ENCODE results near the gene B4GALNT1.

B4GALNT1 gene

DNA sequence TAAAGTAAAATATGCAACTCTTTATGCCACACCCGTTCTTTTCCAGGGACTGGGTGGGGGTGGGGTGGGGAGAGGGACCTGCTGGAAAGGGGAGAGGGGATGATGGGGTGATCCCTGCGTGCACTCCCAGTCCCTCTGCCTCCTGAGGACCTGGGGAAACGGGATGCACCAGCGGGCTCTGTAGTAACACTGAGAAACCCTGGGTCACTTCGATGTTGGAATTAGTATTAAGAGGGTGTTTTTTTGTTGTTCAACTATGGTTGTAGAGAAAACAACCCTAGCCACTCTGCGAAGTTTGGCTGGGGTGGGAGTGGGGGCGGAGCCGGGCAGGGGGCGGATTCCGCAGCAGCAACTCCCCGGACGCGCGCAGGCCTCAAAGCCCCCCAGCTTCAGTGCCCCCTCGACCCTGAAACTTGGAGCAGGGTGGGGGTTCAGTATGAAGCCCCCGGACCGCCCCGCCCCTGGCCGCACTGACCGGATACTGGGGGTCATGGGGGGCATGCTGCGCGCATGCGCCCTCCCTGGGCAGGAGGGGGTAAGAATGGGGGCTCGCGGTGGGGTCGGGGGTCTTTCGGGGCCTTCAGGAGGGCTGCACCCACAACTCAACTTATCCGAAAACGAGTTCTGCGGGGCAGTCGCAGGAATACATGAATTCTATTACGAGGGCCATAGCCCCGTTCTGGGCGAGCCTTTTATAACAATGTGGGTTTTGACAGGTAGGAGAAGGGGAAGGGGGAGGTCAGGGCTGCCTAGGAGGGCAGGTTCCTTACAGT, 23.0 kb downstream of the B4GALNT1 start:
- DNase-seq (ENCODE audit: insufficient read length, low spot score) (no peak), FAIRE-seq (no peak)

DNA sequence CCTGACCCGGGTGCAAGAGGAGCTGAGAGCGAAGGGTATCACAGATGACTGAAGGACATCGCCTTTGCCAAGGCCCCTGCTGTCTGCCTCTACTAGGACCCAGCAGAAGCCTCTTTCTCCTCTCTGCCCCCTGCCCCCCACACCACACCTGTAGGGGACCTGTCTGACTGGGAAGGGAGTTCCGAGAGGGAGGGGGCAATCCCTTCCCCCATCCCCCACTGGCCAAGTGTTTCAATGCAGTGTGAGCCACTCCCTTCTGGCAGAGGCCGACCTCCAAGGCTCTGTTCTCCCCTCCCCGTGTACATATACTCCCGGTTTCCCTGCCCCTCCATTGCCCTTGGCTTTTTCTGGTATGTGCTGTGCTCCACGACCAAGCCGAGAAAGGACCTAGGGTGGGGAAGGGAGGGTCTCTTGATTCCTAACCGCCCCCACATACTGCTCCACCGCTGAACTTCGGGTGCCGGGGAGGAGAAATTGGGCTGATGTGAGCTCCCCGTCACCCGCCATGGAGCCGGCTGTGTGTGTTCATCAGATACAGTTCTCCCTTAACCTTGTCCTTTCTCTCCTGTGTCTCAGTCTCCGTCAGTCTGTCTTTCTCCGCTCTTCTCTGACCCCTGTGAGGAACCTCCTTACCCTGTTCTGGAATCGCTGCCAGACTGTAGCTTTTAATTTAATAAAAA, 23.8 kb downstream of the B4GALNT1 start:
- DNase-seq (ENCODE audit: insufficient read length, low spot score) (no peak), FAIRE-seq (no peak)

DNA sequence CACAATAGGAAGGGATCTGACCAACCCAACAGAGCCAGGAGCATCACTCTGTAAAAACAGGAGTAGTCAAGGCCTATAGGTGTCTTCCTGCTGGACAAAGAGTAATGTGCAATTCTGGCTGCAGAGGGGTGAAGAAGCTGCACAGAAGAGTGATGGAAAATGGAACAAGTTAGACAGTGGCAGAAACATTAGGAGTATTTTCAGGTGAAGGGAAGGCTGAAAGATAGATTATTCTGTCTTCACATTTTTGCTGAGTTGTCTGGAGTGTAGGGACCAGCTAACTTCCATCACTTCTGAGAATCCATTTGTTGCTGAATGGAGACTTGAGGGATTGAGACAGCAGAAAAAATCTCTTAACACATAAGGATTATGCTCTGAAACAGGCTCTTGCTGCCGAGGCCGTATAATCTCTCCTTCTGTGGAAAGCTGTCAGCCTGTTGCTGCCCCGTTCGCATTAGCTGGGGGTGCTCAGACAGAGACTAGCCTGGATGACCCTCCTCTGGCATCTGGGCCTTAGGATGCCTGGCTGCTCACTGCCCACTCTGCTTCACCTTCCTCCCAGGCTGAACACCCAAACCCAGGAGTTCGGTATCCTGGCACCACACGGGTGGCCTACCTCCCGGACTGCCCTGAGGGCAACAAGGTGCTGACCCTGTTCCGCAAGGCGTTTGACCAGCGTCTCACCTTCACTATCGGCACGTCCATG, 24.9 kb downstream of the B4GALNT1 start:
- DNase-seq (ENCODE audit: insufficient read length, low spot score) (no peak), FAIRE-seq (no peak)

DNA sequence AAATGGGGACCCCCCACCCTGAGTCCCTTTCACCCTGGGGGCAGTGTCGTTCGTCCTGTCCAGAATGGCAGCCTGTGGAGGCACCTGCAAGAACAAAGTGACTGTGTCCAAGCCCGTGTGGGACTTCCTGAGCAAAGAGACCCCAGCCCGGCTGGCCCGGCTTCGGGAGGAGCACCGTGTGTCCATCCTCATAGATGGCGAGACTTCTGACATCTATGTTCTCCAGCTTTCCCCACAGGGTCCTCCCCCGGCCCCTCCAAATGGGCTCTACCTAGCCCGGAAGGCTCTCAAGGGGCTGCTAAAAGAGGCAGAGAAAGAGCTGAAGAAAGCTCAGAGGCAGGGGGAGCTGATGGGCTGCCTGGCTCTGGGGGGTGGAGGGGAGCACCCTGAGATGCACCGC, 26.2 kb downstream of the B4GALNT1 start:
- DNase-seq (ENCODE audit: insufficient read length, low spot score) (no peak), FAIRE-seq (no peak)

DNA sequence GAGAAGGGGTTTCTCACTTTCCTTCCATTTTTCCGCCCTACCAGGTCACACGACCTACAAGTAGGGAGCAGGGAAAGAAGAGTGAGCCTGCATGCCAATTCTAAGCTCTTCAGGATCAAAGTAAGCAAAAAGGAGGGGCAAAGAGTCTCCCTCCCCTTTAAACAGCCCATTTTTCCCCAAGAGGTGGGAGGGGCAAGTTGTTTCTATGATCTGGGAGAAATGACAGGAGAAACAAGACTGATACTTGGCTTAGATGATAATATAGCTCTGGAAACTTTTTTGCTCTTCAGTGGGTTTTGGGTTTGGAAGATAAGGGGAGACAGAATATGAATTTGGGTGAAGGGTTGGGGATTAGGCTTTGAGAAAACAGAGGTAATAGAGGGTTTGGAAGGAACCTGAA, 26.6 kb downstream of the B4GALNT1 start:
- DNase-seq (ENCODE audit: insufficient read length, low spot score) (no peak), FAIRE-seq (no peak)

DNA sequence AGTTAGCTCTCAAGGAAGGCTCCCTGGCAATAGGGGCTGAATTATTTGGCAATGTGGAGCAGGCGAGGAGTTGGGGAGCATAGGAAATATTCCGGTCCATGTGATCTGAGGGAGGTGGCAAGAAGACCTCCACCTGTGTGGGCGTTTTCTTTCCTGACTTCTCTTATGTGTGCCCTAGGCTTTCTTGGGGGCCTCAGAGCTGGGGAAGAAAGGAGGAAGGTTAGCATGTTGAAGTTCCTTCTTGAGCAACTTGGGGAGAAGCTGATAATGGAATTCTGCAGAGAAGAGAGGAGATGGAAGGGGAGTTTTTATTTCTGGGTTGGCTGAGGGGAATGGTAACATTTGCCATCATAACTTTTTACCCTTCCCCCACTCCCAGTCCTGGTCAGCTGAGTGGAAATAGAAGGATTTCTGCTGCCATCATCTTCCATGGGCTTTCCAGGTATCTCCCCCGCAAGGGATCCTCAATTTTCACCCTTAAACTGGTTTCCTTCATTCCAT, 27.1 kb downstream of the B4GALNT1 start:
- DNase-seq (ENCODE audit: insufficient read length, low spot score) (no peak), FAIRE-seq (no peak)

DNA sequence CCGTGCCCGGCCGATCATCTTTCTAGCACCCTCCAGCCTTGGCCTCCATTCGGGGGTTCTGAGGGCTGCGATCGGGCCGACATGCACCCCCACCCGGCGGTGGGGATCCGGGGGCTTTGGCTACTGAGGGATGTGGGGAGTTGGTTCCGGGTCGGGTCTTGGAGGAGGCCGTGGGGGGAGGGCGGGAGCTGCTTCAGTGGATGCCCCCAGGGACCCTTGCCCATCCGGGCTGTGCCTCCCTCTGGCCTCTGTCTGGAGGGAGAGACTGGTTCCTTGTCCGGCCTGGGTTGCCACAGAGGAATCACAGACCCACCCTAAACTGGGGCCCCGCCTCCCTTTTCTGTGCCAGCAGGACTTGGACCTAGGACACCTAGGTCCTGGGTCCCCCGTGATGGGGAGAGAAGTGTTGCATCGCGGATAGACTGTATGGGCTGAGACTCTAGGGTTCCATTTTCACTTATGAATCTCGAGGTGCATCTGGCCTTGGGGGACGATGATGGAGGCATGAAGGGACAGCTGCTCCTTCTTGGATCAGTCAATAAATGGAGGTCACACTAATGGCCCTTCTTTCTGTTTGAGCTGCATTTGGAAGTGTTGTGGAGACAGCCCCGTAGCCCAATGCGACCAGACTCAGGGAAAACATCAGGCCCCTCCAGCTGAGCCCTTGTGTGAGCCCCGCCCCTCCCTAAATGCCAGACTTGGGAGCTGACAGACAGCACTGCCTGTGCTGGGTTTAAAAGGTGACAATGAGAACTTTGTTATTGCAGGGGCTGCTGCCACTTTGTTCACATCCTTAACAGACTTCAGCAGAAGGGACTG, 27.8 kb downstream of the B4GALNT1 start:
- FAIRE-seq (peak; percentile 28), DNase-seq (ENCODE audit: insufficient read length, low spot score) (no peak)

DNA sequence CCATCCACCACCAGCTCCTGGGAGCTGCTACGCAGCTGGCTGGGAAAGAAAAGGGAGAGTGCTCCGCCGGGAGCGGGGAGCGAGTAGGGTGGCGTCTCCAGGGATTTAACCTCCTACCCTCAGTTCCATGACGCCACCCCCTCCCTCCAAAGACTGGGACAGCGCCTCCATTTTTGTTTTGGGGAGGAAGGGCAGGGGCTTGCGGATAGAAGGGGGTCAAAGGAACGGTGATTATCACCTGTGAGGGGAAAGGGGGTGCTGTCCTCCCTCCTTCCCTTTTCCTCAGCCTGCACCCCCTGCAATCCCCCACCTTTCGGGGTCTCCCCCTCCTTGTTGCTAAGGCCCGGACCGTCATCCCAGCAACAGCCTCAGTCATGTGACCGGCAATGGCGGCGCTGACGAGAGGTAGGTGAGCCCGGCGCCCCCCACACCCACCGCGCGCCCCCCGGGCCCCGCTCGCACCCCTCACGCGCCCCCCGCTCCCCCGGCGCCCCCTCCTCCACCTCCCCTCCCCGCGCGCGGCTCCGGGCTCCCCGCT, 28.5 kb downstream of the B4GALNT1 start, which contains the start of gene DTX3:
TSS of gene DTX3 (plus strand) at position 371 of the 538 bp plus-strand sequence. CDS start 1,694 bp downstream, outside the sequence.
- FAIRE-seq (peak; percentile 48), DNase-seq (ENCODE audit: insufficient read length, low spot score) (no peak)

DNA sequence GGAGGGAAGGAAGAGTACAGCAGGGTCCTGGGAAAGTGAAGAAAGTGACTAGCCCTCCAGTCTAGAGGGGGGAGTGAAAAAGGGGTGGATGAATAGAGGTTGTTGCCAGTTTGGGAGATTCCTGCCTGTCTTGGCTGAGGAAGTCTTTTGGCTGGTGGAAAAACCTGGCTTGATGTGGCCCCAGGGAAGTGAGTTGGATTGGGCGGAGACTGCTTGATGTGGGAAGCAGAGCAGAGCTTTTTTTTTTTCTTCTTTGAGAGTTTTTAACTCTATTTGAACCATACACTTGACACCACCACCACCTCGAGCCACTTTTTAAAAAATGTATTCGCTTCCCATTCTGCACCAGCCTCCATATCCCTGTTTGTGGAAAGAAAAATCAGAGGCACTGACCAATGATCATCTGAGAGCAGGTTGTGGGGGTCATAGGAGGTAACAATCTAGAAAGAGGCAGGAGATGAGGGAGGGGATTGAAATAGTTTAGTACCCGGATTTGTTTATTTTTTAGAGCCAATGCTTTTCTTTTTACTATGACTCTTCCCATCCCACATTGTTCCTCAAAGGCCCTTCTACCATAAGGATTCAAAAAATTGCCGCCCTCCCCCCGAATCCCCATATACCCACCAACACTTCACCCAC, 29.1 kb downstream of the B4GALNT1 start:
- FAIRE-seq = peak; percentile 63
- DNase-seq (ENCODE audit: insufficient read length, low spot score) = no peak

DNA sequence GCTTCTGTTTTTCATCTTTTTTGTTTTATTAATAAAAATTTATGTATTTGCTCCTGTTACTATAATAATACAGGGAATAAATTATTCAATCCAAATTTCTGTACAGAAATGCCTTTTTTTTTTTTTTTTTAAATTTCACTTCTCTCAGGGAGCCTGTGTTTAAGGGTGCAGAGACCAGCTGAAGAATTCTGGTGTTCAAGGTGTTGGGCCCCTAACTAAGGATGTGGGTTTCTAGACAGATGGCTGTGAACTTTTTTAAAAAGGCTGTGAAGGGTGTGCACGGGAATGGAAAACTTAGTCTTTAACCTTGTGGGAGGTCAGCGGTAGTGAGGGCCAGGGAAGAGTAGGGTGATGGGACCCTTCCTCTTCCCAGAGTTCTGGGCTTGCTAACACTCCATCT, 29.7 kb downstream of the B4GALNT1 start:
- FAIRE-seq (no peak), DNase-seq (ENCODE audit: insufficient read length, low spot score) (no peak)

DNA sequence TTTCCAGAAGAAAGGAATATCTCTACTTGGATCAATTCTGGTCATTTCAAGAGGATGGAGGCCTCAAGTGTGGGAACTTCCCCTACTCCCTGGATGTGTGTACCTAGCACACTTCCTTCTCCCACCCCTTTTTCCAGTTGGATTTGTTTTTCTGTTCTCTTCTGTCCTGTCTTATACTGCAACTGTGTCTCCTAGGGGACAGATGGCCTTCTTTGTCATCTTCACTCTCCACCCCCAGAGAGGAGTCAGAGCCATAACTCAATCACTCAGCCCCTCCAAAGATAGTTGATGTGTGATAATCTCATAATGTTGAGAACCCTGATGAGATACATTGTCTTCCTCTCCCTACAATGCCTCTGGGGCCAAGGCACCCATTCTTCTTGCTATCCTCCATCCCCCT, 30.5 kb downstream of the B4GALNT1 start:
- DNase-seq (ENCODE audit: insufficient read length, low spot score) = no peak

DNA sequence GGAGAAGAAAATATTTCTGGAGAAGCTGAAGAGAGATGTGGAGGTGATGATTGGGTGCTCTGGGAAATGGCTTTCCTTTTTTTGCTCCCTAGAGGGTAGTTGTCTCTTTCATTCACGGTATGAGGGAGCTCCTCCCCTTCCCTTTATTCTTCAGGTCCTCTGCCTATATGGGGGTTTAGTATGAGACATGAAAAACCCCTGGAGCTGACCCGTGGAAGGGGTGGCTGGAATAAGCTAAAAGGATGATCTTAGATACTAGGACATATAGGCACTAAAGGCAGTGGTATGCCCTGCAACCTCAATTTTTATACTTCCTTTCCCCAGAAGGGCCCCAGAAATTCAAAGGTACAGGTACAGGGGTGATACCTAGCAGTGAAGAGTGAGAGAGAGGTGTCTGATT, 32.6 kb downstream of the B4GALNT1 start:
- no peak for FAIRE-seq

More for the DNA sequence above, 30.5 kb downstream of the B4GALNT1 start:
- no peak for FAIRE-seq

DNA sequence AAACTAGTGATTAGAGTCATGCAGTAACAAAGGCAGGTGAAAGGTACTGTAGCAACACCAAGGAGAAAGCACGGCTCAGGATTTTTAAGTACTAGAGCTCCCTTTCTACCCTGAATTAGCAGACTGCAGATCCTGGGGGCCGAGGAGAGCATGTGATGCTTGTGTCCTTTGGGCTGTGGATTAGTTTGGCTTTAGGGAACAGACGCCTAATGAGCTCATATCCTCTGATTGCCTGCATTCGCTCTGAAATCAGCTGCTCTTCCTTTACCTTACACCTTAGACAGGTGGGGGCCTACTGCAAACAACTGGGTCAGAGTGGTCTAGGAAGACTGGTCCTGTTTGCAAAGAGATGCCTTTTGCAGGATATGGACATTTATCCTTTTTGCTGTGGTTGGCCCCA, 39.8 kb downstream of the B4GALNT1 start:
- DNase-seq (ENCODE audit: insufficient read length, low spot score) = no peak
- FAIRE-seq = no peak

More for the DNA sequence above, 32.6 kb downstream of the B4GALNT1 start:
- no peak for DNase-seq (ENCODE audit: insufficient read length, low spot score)

DNA sequence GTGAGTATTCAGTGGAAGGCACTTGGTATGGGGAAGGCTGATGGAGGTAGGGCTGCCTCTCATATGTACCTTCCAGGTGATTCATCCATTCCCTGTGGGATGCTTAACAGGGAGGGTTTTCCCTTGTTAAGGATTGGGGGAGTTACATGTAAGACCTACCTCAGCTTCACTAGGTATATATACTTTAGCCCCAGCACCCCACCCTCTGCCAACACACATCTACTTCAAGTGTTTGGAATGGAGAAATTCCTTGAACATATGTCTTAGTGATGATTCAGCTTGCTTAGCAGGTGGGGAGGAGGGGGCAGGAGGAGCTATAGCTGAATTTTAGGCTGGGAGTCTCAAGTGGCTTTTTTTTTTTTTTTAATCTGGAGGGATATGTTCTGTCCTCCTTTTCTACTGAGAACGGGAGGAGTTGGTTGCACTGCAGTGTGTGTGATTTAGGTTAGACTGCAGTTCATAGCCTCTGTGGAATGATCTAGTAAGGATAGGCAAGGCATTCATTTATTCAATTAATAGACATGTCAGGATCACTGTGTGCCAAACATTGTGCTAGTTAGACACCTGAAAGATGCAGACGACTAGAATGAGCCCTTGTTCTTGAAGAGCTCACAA, 40.3 kb downstream of the B4GALNT1 start:
- no peak for DNase-seq (ENCODE audit: insufficient read length, low spot score)
- FAIRE-seq = no peak

DNA sequence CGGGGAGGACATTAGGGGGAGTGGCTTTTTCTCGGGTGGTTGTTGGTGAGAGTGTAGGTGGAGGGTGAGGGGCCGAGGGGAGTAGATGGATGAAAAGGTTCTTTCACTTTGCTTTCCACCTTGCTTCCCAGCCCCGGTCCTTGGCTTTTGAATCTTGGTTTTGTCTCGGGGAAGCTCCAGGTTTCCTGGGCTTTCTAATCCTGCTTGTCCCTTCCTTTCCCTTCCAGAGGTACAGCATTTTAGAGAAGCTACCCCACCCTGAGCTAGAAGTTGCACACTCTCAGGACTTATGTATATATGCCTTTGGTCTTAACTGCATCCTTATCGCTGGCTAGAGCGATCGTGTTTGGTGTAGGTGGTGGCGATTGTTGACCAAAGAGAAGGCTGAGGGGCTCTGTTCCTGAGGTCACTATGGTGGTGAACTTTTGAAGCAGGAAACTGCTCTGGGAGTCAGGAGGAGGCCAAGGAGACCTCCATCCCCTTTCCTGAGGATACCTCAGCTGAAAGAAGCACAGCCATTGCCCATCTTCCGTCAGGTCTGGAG, 41.1 kb downstream of the B4GALNT1 start:
- FAIRE-seq (no peak), DNase-seq (ENCODE audit: insufficient read length, low spot score) (no peak)

DNA sequence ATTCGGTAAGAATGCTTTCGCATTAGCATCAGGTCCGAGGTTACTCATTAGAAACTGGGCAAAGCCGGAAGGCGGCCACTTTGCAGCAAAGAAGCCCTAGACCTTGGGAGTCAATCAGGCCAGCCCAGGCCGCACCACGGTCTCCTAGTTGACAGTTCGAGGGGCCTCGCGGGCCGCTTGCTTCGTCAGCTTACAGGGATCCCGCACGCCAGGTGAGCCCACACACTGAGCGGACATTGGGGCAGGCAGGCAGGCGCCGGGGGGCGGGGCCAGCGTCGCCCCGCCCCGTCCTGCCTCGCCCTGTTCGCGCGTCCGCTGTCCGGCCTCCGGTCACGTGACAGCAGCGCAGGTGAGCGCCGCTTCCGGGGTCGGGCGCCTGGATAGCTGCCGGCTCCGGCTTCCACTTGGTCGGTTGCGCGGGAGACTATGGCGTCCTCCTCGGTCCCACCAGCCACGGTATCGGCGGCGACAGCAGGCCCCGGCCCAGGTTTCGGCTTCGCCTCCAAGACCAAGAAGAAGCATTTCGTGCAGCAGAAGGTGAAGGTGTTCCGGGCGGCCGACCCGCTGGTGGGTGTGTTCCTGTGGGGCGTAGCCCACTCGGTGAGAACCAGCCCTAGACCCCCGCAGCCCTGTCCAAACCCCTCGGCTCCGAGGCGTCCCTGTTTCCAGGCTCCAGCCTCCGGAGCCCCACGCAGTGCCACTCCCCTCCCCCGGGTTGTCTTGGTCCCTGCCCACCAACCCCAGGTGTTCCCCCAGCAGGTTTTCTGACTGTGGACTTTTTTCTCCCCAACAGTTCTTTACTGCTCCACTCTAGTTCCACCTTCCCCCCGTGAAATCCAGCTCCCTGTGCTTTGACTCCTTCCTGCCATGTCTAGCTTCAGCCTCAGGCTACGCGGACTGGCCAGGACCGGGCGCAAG, 41.9 kb downstream of the B4GALNT1 start, which contains the start of gene PIP4K2C:
TSS of gene PIP4K2C (plus strand) at position 329 of the 918 bp plus-strand sequence. CDS start at position 427, 98 bp downstream.
- DNase-seq (ENCODE audit: insufficient read length, low spot score) (peak; percentile 93), FAIRE-seq (peak; percentile 71)

DNA sequence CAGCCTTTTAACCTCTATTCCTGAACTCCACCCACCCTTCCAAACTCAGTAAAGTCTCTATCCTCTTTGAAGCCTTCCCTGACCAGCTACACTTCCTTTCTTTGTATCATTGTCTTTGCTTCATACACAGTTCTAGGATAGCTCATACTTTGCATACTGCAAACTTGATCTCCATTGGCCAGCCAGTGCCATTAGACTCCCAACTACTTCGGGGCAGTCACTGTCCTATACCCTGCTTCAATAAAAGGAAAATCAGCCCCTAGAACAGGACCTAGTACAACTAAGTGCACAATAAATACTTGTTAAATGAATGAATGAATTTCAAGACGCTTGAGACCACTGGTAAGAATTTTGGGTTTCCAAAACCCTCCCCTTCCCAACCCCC, 42.5 kb downstream of the B4GALNT1 start:
- FAIRE-seq = no peak

More for the DNA sequence above, 42.5 kb downstream of the B4GALNT1 start:
- DNase-seq (ENCODE audit: insufficient read length, low spot score) = no peak
